Measurements from ENCODE around the gene PLA2G2D. TPM values are rescaled to one million over a fixed set of nuclear protein-coding genes. Genes with fewer than 3 reads are reported as not detected.

The PLA2G2D gene
- total RNA-seq, 1 experiment from 2014 or later, result not detected

DNA sequence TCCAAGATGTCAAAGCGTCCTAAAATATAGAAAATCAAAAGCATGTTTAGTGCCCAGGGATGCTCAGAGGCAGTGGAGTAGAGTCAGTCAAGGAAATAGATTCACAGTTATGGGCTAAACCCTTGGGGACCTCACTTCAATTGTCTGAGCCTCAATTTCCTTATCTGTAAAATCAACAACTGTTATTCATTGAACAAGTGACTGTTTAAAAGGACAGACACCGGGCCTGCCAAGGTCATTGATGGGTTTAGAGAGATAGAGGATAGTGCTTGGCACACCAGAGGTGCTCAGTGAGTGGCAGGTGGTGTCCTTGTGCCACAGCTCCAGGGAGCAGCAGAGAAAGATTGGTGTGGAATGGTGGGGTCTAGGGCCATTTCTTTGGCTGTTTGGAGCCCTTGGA is 36.6 kb downstream of the PLA2G2D start:
- no peaks in the 10 kb centered on the region for H3K4me1 ChIP-seq (ENCODE audit: insufficient read depth, low read length, poor library complexity, severe bottlenecking)
- H3K9me3 ChIP-seq (ENCODE audit: low read depth, low read length, poor library complexity, severe bottlenecking), result no peaks in the 10 kb centered on the region
- no peak for DNase-seq (ENCODE audit: low spot score)
- ChIA-PET POLR2A (ENCODE audit: low non-redundant PET) (no interaction called here), CTCF (no interaction called here)
- no TSS peak for BruUV-seq (replicated peaks)
- H3K27me3 ChIP-seq (replicated peaks; ENCODE audit: insufficient read depth, low read depth, low read length, poor library complexity), result no peaks in the 10 kb centered on the region
- TF ChIP-seq, protein P1, sequence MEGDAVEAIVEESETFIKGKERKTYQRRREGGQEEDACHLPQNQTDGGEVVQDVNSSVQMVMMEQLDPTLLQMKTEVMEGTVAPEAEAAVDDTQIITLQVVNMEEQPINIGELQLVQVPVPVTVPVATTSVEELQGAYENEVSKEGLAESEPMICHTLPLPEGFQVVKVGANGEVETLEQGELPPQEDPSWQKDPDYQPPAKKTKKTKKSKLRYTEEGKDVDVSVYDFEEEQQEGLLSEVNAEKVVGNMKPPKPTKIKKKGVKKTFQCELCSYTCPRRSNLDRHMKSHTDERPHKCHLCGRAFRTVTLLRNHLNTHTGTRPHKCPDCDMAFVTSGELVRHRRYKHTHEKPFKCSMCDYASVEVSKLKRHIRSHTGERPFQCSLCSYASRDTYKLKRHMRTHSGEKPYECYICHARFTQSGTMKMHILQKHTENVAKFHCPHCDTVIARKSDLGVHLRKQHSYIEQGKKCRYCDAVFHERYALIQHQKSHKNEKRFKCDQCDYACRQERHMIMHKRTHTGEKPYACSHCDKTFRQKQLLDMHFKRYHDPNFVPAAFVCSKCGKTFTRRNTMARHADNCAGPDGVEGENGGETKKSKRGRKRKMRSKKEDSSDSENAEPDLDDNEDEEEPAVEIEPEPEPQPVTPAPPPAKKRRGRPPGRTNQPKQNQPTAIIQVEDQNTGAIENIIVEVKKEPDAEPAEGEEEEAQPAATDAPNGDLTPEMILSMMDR (conservative IDR thresholded peaks at IDR 0.05; ENCODE audit: low read depth, low read length), result no peak
- no peak for TF ChIP-seq EZH2 (IDR thresholded peaks at IDR 0.05; ENCODE audit: borderline replicate concordance, low read depth, low read length, poor library complexity, severe bottlenecking)
- H3K36me3 ChIP-seq (ENCODE audit: insufficient read depth, low read length, poor library complexity, severe bottlenecking), result no peaks in the 10 kb centered on the region
- intact Hi-C loops (cut with micrococcal nuclease; ENCODE audit: unreplicated experiment), result no loop called here
- no peak overlapping the region for H3K4me3 ChIP-seq (ENCODE audit: low read depth, low read length, poor library complexity, severe bottlenecking)
- H3K27ac ChIP-seq (ENCODE audit: low read depth, low read length, poor library complexity, severe bottlenecking), result no peak overlapping the region

DNA sequence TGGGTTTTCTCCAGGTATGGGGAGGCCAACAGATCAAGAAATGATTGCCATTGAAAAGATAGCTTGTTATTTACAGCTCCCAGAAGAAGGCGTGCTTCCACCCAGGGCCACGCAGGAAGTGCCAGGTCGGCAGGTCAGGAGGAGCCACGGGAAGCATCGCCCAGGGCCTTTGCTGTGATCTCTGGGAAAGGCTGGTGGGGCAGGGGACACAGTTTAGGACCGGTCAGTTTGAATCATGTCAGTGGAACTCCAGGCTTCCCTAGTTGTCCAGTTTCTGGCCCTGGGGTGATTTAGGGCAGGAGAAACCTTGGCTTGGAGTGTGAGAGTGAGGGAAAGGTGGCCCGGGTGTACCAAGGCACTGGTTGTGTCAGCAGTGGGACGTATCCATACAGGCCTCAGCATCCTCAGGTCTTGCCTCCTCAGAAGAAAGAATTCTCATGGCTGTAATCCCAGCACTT is 38.0 kb downstream of the PLA2G2D start:
- H3K27me3 ChIP-seq (replicated peaks; ENCODE audit: insufficient read depth, low read depth, low read length, poor library complexity), result no peaks in the 10 kb centered on the region
- CTCF ChIA-PET, result no interaction called here
- TF ChIP-seq, protein P1 (conservative IDR thresholded peaks at IDR 0.05; ENCODE audit: low read depth, low read length), result no peak
- TF ChIP-seq EZH2 (IDR thresholded peaks at IDR 0.05; ENCODE audit: borderline replicate concordance, low read depth, low read length, poor library complexity, severe bottlenecking), result no peak
- no peaks in the 10 kb centered on the region for H3K9me3 ChIP-seq (ENCODE audit: low read depth, low read length, poor library complexity, severe bottlenecking)
- intact Hi-C loops (cut with micrococcal nuclease; ENCODE audit: unreplicated experiment), result no loop called here
- no peak overlapping the region for H3K27ac ChIP-seq (ENCODE audit: low read depth, low read length, poor library complexity, severe bottlenecking)
- no peaks in the 10 kb centered on the region for H3K36me3 ChIP-seq (ENCODE audit: insufficient read depth, low read length, poor library complexity, severe bottlenecking)
- no TSS peak for BruUV-seq (replicated peaks)
- no peak for DNase-seq (ENCODE audit: low spot score)
- POLR2A ChIA-PET (ENCODE audit: low non-redundant PET), result no interaction called here
- H3K4me3 ChIP-seq (ENCODE audit: low read depth, low read length, poor library complexity, severe bottlenecking), result no peak overlapping the region
- H3K4me1 ChIP-seq (ENCODE audit: insufficient read depth, low read length, poor library complexity, severe bottlenecking), result no peaks in the 10 kb centered on the region

DNA sequence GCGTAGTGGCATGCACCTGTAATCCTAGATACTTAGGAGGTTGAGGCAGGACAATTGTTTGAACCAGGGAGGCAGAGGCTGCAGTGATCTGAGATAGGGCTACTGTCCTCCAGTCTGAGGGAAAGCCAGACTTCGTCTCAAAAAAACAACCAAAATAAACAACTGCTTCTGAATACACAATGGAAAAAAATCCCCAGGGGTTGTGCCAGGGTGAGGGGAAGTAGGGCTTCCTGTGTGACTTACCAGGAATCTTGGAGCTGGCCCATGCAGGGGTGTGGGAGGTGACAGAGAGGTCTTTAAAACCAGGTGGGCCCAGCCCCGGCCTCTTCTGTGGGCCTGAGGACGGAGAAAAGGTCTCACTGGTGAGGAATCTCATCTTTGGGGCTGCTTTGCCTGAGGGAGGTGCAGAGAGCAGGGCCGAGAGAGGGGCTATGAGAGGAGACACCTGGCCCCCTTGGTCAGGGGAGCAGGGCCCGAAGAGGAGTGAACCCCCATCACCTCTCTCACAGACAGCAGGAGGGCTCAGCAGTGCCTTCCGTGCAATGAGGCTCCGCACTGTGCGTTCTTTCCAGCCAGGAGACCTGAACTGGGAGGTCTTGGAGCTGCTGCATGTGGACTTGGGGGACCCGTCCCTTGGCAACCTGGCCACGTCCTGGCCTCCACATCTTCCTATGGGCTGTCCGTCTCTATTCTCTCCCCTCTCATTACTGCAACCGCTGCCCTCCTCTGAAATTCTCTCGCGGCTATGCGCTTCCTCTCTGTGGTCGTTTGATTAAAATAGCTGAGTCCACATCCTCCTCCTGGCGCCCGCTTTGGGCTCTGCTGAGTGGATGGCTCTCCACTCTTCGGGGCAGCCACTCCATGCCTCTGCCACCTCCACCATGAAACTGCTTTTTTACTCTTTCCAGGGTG is 38.6 kb downstream of the PLA2G2D start:
- no peaks in the 10 kb centered on the region for H3K4me1 ChIP-seq (ENCODE audit: insufficient read depth, low read length, poor library complexity, severe bottlenecking)
- BruUV-seq (replicated peaks), result no TSS peak
- H3K36me3 ChIP-seq (ENCODE audit: insufficient read depth, low read length, poor library complexity, severe bottlenecking), result no peaks in the 10 kb centered on the region
- POLR2A ChIA-PET (ENCODE audit: low non-redundant PET), result no interaction called here
- H3K27ac ChIP-seq (ENCODE audit: low read depth, low read length, poor library complexity, severe bottlenecking), result no peak overlapping the region
- DNase-seq (ENCODE audit: low spot score), result no peak
- no peaks in the 10 kb centered on the region for H3K9me3 ChIP-seq (ENCODE audit: low read depth, low read length, poor library complexity, severe bottlenecking)
- CTCF ChIA-PET, result no interaction called here
- H3K27me3 ChIP-seq (replicated peaks; ENCODE audit: insufficient read depth, low read depth, low read length, poor library complexity), result no peaks in the 10 kb centered on the region
- intact Hi-C loops (cut with micrococcal nuclease; ENCODE audit: unreplicated experiment), result no loop called here
- TF ChIP-seq, protein P1 (conservative IDR thresholded peaks at IDR 0.05; ENCODE audit: low read depth, low read length), result no peak
- no peak for TF ChIP-seq EZH2 (IDR thresholded peaks at IDR 0.05; ENCODE audit: borderline replicate concordance, low read depth, low read length, poor library complexity, severe bottlenecking)
- H3K4me3 ChIP-seq (ENCODE audit: low read depth, low read length, poor library complexity, severe bottlenecking), result no peak overlapping the region
